Measurements from ENCODE around the gene AFF4.

The AFF4 gene

DNA sequence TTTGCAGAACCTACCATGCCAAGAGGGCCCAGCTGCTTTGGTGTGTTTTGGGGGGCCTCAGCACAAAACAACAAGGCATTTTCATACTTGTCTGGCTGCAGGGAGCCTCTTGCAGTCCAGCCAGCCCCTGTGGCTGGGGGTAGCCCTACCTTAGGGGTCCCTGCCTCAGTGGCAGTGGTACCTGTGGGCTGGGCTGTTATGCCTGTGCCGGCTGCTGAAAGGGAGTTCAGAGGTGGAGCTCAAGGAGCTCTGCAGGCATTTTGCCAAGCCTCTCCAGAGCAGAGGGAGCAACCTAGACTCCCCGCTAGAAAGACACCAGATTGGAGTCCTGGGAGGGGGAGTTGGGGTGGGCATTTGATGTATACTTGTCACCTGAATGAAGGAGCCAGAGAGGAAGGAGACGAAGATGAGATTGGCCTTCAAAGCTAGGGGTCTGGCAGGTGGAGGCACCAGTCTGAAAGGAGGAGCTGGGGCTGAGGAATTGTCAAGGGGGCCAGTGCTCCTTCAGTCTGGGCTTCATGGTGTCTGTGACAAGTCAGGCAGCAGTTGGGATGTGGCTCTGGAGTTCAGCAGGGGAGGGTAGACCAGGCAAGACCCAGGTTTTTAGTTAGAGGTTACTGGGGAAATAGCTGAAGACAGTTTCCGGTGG, 134.5 kb downstream of the AFF4 start:
- H3K27ac Mint-ChIP-seq: no peak overlapping the region
- peaks cover 78% of the 10 kb centered on the region for H3K27me3 Mint-ChIP-seq (ENCODE audit: low read depth, poor library complexity)
- no peaks in the 10 kb centered on the region for H3K9me3 Mint-ChIP-seq
- H3K4me1 Mint-ChIP-seq: peaks cover 12% of the 10 kb centered on the region
- H3K36me3 Mint-ChIP-seq (ENCODE audit: low read depth): peaks cover 4% of the 10 kb centered on the region
- TF ChIP-seq, protein P1, sequence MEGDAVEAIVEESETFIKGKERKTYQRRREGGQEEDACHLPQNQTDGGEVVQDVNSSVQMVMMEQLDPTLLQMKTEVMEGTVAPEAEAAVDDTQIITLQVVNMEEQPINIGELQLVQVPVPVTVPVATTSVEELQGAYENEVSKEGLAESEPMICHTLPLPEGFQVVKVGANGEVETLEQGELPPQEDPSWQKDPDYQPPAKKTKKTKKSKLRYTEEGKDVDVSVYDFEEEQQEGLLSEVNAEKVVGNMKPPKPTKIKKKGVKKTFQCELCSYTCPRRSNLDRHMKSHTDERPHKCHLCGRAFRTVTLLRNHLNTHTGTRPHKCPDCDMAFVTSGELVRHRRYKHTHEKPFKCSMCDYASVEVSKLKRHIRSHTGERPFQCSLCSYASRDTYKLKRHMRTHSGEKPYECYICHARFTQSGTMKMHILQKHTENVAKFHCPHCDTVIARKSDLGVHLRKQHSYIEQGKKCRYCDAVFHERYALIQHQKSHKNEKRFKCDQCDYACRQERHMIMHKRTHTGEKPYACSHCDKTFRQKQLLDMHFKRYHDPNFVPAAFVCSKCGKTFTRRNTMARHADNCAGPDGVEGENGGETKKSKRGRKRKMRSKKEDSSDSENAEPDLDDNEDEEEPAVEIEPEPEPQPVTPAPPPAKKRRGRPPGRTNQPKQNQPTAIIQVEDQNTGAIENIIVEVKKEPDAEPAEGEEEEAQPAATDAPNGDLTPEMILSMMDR (IDR thresholded peaks at IDR 0.05): no peak
- no peak for DNase-seq
- H3K4me3 Mint-ChIP-seq: peak overlapping the region; percentile 87

GRCh38 chr5:132827943-132828673, 135.3 kb downstream of the AFF4 start:
- Mint-ChIP-seq H3K36me3 (ENCODE audit: low read depth) (peaks cover 4% of the 10 kb centered on the region), H3K4me3 (no peak overlapping the region), H3K4me1 (peaks cover 17% of the 10 kb centered on the region), H3K9me3 (no peaks in the 10 kb centered on the region), H3K27ac (no peak overlapping the region), H3K27me3 (ENCODE audit: low read depth, poor library complexity) (peaks cover 80% of the 10 kb centered on the region)
- TF ChIP-seq, protein P1 (IDR thresholded peaks at IDR 0.05): no peak
- DNase-seq: no peak

GRCh38 chr5:132826424-132827082, 136.9 kb downstream of the AFF4 start:
- Mint-ChIP-seq H3K4me3 (peak overlapping the region; percentile 60), H3K27me3 (ENCODE audit: low read depth, poor library complexity) (peaks cover 71% of the 10 kb centered on the region)

GRCh38 chr5:132825834-132826391, 137.5 kb downstream of the AFF4 start:
- H3K27me3 Mint-ChIP-seq (ENCODE audit: low read depth, poor library complexity): peaks cover 67% of the 10 kb centered on the region
- no peak overlapping the region for H3K27ac Mint-ChIP-seq
- peaks cover 21% of the 10 kb centered on the region for H3K4me1 Mint-ChIP-seq
- peak; percentile 32 for DNase-seq
- H3K36me3 Mint-ChIP-seq (ENCODE audit: low read depth): peaks cover 4% of the 10 kb centered on the region
- no peaks in the 10 kb centered on the region for H3K9me3 Mint-ChIP-seq
- TF ChIP-seq, protein P1 (IDR thresholded peaks at IDR 0.05): no peak
- H3K4me3 Mint-ChIP-seq: no peak overlapping the region

More at GRCh38 chr5:132826424-132827082, 136.9 kb downstream of the AFF4 start:
- TF ChIP-seq, protein P1 (IDR thresholded peaks at IDR 0.05): no peak
- peaks cover 25% of the 10 kb centered on the region for H3K4me1 Mint-ChIP-seq
- no peak overlapping the region for H3K27ac Mint-ChIP-seq
- peaks cover 4% of the 10 kb centered on the region for H3K36me3 Mint-ChIP-seq (ENCODE audit: low read depth)
- DNase-seq: no peak
- H3K9me3 Mint-ChIP-seq: no peaks in the 10 kb centered on the region
